Neural progenitor cell (in vitro differentiated cells): ENCODE measurements around the gene PSMC3.

Source experiments
- EZH2 ChIP-seq: fragments of 200-600 bp; sonication (generic); IDR thresholded peaks from 2 replicates; pipeline ENCODE4 v1.6.1; 2017; ENCODE audit warnings: antibody characterized with exemption, mild to moderate bottlenecking, moderate library complexity
- EZH2phosphoT487 ChIP-seq: fragments of 200-600 bp; sonication (generic); IDR thresholded peaks from 2 replicates; pipeline ENCODE4 v1.6.1; 2017; ENCODE audit warnings: antibody characterized with exemption
- TF ChIP-seq, protein P1 (sequence below): fragments of 200-600 bp; sonication (generic); IDR thresholded peaks from 2 replicates; pipeline ENCODE4 v1.5.1; 2017; ENCODE audit warnings: antibody characterized with exemption, mild to moderate bottlenecking

DNA sequence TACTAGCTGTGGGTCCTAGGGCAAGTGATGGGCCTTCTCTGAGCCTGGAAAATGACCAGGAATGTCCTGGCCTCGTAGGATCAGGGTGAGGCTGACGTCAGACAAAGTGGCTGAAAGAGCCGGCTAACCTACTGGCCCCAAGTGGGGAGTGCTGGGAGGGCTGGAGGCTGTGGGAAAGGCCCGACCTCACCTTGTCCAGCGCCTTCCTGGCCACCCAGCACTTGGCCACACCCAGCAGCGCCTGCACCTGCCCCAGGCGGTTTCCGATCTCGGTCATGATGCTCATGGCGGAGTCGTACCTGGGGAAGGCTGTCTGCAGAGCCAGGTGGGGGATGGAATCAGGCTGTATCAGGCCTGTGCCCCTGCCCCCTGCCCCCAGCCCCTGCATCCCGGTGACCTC is 15.2 kb upstream of the PSMC3 start:
- TF ChIP-seq EZH2: no peak
- TF ChIP-seq, protein P1, sequence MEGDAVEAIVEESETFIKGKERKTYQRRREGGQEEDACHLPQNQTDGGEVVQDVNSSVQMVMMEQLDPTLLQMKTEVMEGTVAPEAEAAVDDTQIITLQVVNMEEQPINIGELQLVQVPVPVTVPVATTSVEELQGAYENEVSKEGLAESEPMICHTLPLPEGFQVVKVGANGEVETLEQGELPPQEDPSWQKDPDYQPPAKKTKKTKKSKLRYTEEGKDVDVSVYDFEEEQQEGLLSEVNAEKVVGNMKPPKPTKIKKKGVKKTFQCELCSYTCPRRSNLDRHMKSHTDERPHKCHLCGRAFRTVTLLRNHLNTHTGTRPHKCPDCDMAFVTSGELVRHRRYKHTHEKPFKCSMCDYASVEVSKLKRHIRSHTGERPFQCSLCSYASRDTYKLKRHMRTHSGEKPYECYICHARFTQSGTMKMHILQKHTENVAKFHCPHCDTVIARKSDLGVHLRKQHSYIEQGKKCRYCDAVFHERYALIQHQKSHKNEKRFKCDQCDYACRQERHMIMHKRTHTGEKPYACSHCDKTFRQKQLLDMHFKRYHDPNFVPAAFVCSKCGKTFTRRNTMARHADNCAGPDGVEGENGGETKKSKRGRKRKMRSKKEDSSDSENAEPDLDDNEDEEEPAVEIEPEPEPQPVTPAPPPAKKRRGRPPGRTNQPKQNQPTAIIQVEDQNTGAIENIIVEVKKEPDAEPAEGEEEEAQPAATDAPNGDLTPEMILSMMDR: no peak
- TF ChIP-seq EZH2phosphoT487: no peak
